ENCODE data around the gene ZNF205.
A peak's percentile ranks its signal among the peaks of the same experiment; 100 is the strongest.

DNA sequence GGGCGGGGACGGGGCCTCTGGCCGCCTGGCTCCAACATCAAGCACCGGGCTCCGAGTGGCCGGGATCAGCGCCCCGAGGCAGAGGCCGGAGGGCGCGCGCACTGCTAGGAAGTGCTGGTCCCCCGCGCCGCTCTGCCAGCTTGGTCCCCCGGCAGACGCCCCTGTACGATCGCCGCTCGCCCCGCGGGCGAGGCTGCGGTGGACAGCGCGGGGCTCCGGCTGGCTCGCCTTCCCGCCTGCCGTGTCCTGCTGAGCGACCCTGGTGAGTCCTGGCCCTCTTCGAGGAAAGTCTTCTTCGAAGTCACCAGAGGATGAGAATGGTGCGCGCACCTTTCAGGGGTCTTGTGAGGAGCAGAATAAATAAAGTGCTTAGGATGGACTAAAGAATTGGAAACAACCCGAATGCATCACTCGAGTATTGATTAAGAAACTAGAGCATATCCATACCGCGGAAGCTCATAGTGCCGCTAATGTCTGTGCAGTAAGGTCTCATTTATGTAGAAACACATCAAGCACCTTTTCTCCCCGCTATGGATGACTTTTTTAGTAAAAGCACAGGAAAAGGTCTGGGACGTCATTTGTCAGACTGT, 22.8 kb downstream of the ZNF205 start:
- TF ChIP-seq ZNF311 (CRISPR knock-in tag; IDR thresholded peaks at IDR 0.05) (no peak), EP300 (IDR thresholded peaks at IDR 0.05; ENCODE audit: low read length) (no peak), EZH2 (IDR thresholded peaks at IDR 0.05; ENCODE audit: borderline replicate concordance, low read depth, low read length) (no peak), NFE2L1 (tag; IDR thresholded peaks at IDR 0.05; ENCODE audit: borderline replicate concordance, low read depth) (no peak), NBN (IDR thresholded peaks at IDR 0.05; ENCODE audit: low read depth) (no peak), MBD2 (IDR thresholded peaks at IDR 0.05; ENCODE audit: borderline replicate concordance, low read depth) (no peak; the same call in 1 of the 2 replicates), MYC (IDR thresholded peaks at IDR 0.05; ENCODE audit: low read depth, low read length) (no peak; the same call in 1 of the 2 replicates), MYC (CRISPR knock-in tag; IDR thresholded peaks at IDR 0.05; ENCODE audit: borderline replicate concordance, low read depth) (no peak), POLR2AphosphoS5 (IDR thresholded peaks at IDR 0.05; ENCODE audit: control insufficient read depth, insufficient read depth, low read depth, low read length) (no peak), ATF7 (IDR thresholded peaks at IDR 0.05) (no peak), YY1 (IDR thresholded peaks at IDR 0.05; ENCODE audit: borderline replicate concordance in 1 of 3, control insufficient read depth in 1 of 3, extremely low read depth in 1 of 3, insufficient read depth in 3 of 3, insufficient read length in 1 of 3, insufficient replicate concordance in 2 of 3, low read depth in 1 of 3, low read length in 2 of 3) (no peak), POLR2A (conservative IDR thresholded peaks at IDR 0.05) (0 out of 2 replicates have a peak, but pooled peaks have one; percentile 47), AFF4 (CRISPR knock-in tag; IDR thresholded peaks at IDR 0.05) (no peak), HCFC1 (IDR thresholded peaks at IDR 0.05; ENCODE audit: low read depth, low read length) (no peak)
- TF ChIP-seq, protein P1, sequence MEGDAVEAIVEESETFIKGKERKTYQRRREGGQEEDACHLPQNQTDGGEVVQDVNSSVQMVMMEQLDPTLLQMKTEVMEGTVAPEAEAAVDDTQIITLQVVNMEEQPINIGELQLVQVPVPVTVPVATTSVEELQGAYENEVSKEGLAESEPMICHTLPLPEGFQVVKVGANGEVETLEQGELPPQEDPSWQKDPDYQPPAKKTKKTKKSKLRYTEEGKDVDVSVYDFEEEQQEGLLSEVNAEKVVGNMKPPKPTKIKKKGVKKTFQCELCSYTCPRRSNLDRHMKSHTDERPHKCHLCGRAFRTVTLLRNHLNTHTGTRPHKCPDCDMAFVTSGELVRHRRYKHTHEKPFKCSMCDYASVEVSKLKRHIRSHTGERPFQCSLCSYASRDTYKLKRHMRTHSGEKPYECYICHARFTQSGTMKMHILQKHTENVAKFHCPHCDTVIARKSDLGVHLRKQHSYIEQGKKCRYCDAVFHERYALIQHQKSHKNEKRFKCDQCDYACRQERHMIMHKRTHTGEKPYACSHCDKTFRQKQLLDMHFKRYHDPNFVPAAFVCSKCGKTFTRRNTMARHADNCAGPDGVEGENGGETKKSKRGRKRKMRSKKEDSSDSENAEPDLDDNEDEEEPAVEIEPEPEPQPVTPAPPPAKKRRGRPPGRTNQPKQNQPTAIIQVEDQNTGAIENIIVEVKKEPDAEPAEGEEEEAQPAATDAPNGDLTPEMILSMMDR (IDR thresholded peaks at IDR 0.05 in 2 of 3, conservative IDR thresholded peaks at IDR 0.05 in 1 of 3; ENCODE audit: insufficient read depth in 2 of 3, low read depth in 1 of 3, low read length in 3 of 3), result no peak
